Embryonic facial prominence (tissue), 1 donor: Measurements from ENCODE around the gene ANKRD13C.
"Not testable (repeated sequence)": the region's sequence is repeated elsewhere in the genome, so short reads cannot be mapped to it uniquely, and the experiment has no call there.

Experiments
- DNase-seq: peaks from one replicate; pipeline ENCODE4 v3.0.0-alpha.2; 2016; ENCODE audit errors: extremely low spot score

Gene ANKRD13C, protein sequence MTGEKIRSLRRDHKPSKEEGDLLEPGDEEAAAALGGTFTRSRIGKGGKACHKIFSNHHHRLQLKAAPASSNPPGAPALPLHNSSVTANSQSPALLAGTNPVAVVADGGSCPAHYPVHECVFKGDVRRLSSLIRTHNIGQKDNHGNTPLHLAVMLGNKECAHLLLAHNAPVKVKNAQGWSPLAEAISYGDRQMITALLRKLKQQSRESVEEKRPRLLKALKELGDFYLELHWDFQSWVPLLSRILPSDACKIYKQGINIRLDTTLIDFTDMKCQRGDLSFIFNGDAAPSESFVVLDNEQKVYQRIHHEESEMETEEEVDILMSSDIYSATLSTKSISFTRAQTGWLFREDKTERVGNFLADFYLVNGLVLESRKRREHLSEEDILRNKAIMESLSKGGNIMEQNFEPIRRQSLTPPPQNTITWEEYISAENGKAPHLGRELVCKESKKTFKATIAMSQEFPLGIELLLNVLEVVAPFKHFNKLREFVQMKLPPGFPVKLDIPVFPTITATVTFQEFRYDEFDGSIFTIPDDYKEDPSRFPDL

GRCh38 chr1:70354332-70355110 is at the start of gene ANKRD13C:
ANKRD13C (minus strand) TSS chr1:70354722; CDS start chr1:70354408, 314 bp downstream.
- peak; percentile 95 for DNase-seq

DNA sequence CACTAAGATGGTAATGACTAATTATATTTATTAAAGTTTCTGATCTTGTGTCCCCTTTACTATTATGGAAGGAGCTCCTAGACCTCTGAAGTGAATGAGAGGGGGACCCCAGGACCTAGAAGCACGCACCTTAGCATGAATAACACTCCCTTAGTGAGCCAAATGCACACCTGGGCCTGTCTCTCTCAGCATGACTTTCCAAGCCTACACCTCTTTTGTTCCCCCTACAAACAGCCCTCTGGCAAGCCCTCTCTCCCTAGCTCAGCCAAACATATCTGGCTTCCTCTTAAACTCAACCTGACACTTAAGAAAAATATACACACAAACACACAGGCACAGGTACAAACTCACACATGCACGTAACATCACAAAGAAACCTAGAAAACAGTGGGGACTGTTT is 49.2 kb upstream of the ANKRD13C start:
- no peak for DNase-seq

- no peak for DNase-seq
Measured at GRCh38 chr1:70401974-70402373, 47.5 kb upstream of the ANKRD13C start.

DNA sequence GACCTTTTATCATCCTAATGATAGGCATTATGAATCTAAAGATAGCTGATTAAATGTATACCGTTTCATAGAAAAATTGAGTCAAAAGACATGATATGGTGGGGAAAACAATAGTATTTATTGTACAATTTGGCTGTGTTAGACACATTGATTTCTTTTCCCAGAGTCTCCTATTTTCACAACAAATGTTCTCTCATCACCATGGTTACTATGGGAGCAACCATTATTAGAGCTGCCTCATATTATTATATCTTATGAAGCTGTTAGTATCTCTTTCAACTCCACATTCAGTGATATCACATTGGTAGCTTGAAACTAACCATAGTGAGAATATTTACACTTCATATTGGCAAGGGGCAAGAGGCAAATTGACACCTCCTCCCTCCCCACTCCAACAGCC is 45.8 kb upstream of the ANKRD13C start:
- no peak for DNase-seq

- no peak for DNase-seq
Measured at GRCh38 chr1:70397013-70397412, 42.5 kb upstream of the ANKRD13C start.

GRCh38 chr1:70396607-70397006 is 42.1 kb upstream of the ANKRD13C start:
- DNase-seq, result no peak

DNA sequence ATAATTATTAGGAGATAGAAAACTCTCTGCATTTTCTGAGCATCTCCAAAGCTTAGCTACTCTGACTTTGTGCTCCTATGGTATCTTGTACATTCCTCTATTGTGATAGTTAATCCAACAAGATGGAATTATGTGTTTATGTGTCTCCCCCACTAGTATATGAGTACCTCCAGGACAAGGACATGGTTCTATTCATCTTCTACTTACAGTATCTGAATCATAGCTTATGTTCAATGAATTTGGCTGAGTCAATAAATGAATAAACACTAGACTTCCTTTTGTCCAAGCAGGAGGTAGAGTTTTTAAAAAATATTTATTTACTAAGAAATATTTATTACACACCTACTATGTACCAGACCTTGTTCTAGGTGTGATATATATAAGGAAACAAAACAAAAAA is 38.1 kb upstream of the ANKRD13C start:
- DNase-seq, result no peak

DNA sequence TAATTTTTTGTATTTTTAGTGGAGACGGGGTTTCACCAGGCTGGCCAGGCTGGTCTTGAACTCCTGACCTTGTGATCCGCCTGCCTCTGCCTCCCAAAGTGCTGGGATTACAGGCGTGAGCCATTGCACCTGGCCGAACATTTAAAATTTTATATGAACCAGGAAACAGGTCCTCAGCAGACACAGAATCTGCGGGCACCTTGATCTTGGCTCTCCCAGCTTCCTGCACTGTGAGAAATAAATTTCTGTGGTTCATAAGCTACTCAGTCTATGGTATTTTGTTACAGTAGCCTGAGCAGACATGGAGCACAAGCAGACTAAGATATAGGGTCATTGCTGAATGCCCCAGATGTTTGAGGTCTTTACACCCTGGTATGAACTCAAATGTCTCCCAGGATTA is 33.0 kb upstream of the ANKRD13C start:
- DNase-seq, result no peak

DNA sequence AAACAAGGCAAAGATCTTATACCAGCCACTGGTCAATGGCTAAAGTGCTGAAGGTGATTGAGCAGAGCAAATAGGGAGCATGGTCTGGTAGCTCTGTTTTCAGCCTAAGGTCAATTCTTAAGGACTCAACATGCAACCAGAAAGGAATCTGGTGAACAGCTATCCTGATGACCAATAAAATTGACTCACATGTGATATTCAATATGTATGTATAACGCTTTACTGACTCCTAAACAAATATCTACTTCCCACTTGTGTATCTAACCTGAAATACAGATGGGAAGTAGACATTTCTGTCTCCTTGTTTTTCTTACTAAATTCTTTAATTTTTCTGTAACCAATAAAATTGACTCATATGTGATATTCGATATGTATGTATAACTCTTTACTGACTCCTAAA is 31.6 kb upstream of the ANKRD13C start:
- no peak for DNase-seq

GRCh38 chr1:70385477-70385876 is 31.0 kb upstream of the ANKRD13C start:
- no peak for DNase-seq

- DNase-seq, result no peak
Measured at GRCh38 chr1:70384542-70384941, 30.0 kb upstream of the ANKRD13C start.

- no peak for DNase-seq
Measured at GRCh38 chr1:70383483-70383882, 29.0 kb upstream of the ANKRD13C start.

DNA sequence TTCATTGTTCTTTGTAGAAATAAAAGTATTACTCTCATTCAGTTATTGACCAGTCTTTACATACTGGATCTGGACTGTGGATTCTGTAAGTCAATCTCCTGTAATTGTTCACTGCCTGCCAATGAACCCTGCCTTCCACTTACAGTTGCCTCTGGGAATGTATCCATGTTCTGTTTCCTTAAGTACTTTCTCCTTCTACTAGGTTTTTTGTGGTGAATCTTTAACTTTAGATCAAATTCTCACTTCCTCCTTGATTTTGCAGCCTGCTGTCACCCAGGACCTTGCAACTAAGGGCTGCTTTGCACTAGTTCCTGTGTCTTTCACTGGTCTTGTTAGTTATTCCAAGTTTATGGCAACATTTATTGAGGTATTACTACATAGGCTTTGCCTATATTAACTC is 28.2 kb upstream of the ANKRD13C start:
- DNase-seq, result no peak

GRCh38 chr1:70376196-70376595 is 21.7 kb upstream of the ANKRD13C start:
- no peak for DNase-seq

DNA sequence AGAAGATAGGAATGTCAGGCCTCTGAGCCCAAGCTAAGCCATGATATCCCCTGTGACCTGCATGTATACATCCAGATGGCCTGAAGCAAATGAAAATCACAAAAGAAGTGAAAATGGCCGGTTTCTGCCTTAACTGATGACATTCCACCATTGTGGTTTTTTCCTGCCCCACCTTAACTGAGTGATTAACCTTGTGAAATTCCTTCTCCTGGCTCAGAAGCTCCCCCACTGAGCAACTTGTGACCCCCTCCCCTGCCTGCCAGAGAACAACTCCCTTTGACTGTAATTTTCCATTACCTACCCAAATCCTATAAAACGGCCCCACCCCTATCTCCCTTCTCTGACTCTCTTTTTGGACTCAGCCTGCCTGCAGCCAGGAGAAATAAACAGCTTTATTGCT is 19.1 kb upstream of the ANKRD13C start:
- not testable (repeated sequence) for DNase-seq

DNA sequence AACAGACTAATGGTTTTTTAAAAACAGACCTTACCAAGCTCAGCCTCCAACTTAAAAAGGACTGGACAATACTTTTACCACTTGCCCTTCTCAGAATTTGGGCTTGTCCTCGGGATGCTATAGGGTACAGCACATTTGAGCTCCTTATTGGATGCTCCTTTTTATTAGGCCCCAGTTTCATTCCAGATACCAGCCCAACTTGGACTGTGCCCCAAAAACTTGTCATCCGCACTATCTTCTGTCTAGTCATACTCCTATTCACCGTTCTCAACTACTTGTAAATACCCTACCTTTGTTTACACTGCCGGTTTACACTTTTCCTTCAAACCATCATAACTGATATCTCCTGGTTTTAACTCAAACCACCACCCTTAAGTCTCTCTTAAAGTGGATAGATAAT is 17.9 kb upstream of the ANKRD13C start:
- no peak for DNase-seq

GRCh38 chr1:70371586-70371985 is 17.1 kb upstream of the ANKRD13C start:
- not testable (repeated sequence) for DNase-seq

DNA sequence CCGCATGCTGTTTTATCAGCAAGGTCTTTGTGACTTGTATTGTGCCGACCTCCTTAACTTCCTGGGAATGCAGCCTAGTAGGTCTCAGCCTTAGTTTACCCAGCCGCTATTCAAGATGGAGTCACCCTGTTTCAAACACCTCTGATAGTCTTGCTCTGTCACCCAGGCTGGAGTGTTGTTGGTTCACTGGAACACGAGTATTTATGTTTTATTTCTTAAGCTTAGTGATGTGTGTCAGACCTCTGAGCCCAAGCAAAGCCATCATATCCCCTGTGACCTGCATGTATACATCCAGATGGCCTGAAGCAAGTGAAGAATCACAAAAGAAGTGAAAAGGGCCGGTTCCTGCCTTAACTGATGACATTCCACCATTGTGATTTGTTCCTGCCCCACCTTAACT is 12.9 kb upstream of the ANKRD13C start:
- DNase-seq, result not testable (repeated sequence)

DNA sequence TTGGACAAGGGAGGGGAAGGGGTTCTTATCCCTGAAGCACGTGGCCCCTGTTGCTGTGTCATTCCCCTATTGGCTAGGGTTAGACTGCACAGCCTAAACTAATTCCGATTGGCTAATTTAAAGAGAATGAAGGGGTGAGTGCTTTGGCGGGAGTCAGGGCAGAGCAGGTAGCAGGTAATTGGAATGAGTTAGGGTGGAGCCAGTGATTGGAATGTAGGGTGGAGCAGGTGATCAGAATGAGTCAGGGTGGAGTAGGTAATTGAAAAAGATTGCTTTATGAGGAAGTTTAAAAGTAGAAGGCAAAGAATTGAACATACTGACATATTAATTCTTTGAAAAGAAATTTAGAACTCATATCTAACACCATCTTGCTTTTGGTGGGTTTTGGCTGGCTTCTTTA is 12.5 kb upstream of the ANKRD13C start:
- not testable (repeated sequence) for DNase-seq

GRCh38 chr1:70366425-70366952 is 12.0 kb upstream of the ANKRD13C start:
- DNase-seq, result not testable (repeated sequence)

- no peak for DNase-seq
Measured at GRCh38 chr1:70364439-70364838, 9.9 kb upstream of the ANKRD13C start.

- DNase-seq, result no peak
Measured at GRCh38 chr1:70361727-70362398, 7.3 kb upstream of the ANKRD13C start.
